Keratinocyte (primary cell): ENCODE results near the gene ZFX.

Experiments
- CTCF ChIP-seq, 3 experiments: IDR thresholded peaks in 1 of 3; conservative IDR thresholded peaks in 1 of 3; optimal IDR thresholded peaks in 1 of 3; 2 replicates in 2 of 3; 3 replicates in 1 of 3; pipeline versions ENCODE3 to v1.5.1; 2011; ENCODE audit warnings: low read length in 3 of 3, mild to moderate bottlenecking in 3 of 3, moderate library complexity in 2 of 3, control low read depth in 1 of 3, inconsistent platforms in 1 of 3; ENCODE audit not compliant: insufficient read depth in 2 of 3; ENCODE audit errors: extremely low read depth in 1 of 3
- EZH2 ChIP-seq: IDR thresholded peaks from one replicate; pipeline ENCODE4 v1.6.1; 2012; ENCODE audit warnings: inconsistent platforms, mild to moderate bottlenecking, low read length, moderate library complexity

- no peak for TF ChIP-seq CTCF (optimal IDR thresholded peaks at IDR 0.05 in 1 of 3, IDR thresholded peaks at IDR 0.05 in 1 of 3, conservative IDR thresholded peaks at IDR 0.05 in 1 of 3; ENCODE audit: extremely low read depth in 1 of 3, insufficient read depth in 2 of 3, low read length in 3 of 3)
- TF ChIP-seq EZH2, result no peak
Measured at GRCh38 chrX:24178441-24178840, 28.9 kb downstream of the ZFX start.
